Temporal lobe (tissue), 2 donors: ENCODE measurements around the gene BCAR1. TPM values are rescaled to one million over a fixed set of nuclear protein-coding genes. Genes with fewer than 3 reads are reported as not detected.

Experiments
- small RNA-seq: library from RNA; depleted of rRNA; stranded (forward); fragments of <200 nt; gene quantifications from one replicate; pipeline ENCODE3, GENCODE V24; 2014; ENCODE audit warnings: low replicate concordance
- total RNA-seq: library from RNA; depleted of rRNA; stranded (reverse); fragments of >200 nt; gene quantifications from one replicate; pipeline ENCODE4 v1.2.3, GENCODE V29; 2014

Gene BCAR1
- total RNA-seq, 1 donor from 2014 or later = 17.2 TPM

Small RNAs within 50 kb of the gene (small RNA-seq; reads per million reads assigned to genes)
- gene RNU6-758P = not detected

Other genes with a start within 250 kb of the BCAR1 start
- gene LDHD, start 134.8 kb downstream of the BCAR1 start, total RNA-seq = 1.2 TPM
- gene ZFP1, start 103.1 kb downstream of the BCAR1 start, total RNA-seq = 58.0 TPM
- gene CTRB2, start 44.5 kb downstream of the BCAR1 start, total RNA-seq = not detected
- gene CTRB1, start 32.6 kb downstream of the BCAR1 start, total RNA-seq = not detected
- 69.1 TPM for gene CFDP1, start 181.9 kb upstream of the BCAR1 start, total RNA-seq
- gene TMEM170A, start 213.1 kb upstream of the BCAR1 start, total RNA-seq = 17.0 TPM
- 0.74 TPM for gene CHST6, start 243.8 kb upstream of the BCAR1 start, total RNA-seq